ENCODE measurements around the gene RAD52.

DNA sequence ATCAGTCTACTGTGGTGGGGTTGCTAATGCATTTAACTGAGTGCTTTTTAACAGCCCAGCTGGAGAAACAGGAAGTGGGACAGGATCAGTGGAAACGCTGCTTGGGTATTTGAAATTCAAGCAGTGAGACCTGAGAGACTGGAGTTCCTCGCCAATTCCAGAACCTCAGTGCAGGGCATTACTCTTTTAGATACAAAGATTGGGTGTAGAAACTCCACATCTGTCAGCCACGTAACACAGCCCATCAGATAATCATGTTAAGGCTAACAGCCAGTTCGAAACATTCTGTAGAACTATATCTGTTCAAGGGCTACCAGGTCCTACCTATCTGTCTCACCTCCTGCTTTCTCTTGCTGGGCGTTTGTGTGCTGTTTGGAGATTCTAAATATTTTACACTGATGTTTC, 45.5 kb downstream of the RAD52 start:
- TF ChIP-seq, protein P1, sequence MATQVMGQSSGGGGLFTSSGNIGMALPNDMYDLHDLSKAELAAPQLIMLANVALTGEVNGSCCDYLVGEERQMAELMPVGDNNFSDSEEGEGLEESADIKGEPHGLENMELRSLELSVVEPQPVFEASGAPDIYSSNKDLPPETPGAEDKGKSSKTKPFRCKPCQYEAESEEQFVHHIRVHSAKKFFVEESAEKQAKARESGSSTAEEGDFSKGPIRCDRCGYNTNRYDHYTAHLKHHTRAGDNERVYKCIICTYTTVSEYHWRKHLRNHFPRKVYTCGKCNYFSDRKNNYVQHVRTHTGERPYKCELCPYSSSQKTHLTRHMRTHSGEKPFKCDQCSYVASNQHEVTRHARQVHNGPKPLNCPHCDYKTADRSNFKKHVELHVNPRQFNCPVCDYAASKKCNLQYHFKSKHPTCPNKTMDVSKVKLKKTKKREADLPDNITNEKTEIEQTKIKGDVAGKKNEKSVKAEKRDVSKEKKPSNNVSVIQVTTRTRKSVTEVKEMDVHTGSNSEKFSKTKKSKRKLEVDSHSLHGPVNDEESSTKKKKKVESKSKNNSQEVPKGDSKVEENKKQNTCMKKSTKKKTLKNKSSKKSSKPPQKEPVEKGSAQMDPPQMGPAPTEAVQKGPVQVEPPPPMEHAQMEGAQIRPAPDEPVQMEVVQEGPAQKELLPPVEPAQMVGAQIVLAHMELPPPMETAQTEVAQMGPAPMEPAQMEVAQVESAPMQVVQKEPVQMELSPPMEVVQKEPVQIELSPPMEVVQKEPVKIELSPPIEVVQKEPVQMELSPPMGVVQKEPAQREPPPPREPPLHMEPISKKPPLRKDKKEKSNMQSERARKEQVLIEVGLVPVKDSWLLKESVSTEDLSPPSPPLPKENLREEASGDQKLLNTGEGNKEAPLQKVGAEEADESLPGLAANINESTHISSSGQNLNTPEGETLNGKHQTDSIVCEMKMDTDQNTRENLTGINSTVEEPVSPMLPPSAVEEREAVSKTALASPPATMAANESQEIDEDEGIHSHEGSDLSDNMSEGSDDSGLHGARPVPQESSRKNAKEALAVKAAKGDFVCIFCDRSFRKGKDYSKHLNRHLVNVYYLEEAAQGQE (IDR thresholded peaks at IDR 0.05; ENCODE audit: borderline replicate concordance), result no peak
- no peak for TF ChIP-seq SMC3 (conservative IDR thresholded peaks at IDR 0.05; ENCODE audit: poor library complexity)
- TF ChIP-seq, protein P2, sequence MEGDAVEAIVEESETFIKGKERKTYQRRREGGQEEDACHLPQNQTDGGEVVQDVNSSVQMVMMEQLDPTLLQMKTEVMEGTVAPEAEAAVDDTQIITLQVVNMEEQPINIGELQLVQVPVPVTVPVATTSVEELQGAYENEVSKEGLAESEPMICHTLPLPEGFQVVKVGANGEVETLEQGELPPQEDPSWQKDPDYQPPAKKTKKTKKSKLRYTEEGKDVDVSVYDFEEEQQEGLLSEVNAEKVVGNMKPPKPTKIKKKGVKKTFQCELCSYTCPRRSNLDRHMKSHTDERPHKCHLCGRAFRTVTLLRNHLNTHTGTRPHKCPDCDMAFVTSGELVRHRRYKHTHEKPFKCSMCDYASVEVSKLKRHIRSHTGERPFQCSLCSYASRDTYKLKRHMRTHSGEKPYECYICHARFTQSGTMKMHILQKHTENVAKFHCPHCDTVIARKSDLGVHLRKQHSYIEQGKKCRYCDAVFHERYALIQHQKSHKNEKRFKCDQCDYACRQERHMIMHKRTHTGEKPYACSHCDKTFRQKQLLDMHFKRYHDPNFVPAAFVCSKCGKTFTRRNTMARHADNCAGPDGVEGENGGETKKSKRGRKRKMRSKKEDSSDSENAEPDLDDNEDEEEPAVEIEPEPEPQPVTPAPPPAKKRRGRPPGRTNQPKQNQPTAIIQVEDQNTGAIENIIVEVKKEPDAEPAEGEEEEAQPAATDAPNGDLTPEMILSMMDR (IDR thresholded peaks at IDR 0.05; ENCODE audit: poor library complexity, severe bottlenecking), result no peak

Data from neural cell (in vitro differentiated cells).